Fibroblast of pulmonary artery (primary cell): ENCODE measurements around the gene SLC12A3.
"Not testable (repeated sequence)": the region's sequence is repeated elsewhere in the genome, so short reads cannot be mapped to it uniquely, and the experiment has no call there.

Experiments
- DNase-seq: peaks from one replicate; pipeline ENCODE4 v3.0.0-alpha.2; 2010; ENCODE audit warnings: low read depth
- H3K4me3 ChIP-seq: replicated peaks from 2 replicates; pipeline ENCODE4 v1.5.1; 2011; ENCODE audit warnings: low read depth, mild to moderate bottlenecking, control low read depth, low read length, moderate library complexity
- CTCF ChIP-seq: IDR thresholded peaks from 2 replicates; pipeline ENCODE4 v1.5.1; 2011; ENCODE audit warnings: mild to moderate bottlenecking, control low read depth, low read length, inconsistent platforms; ENCODE audit errors: missing control alignments

SLC12A3 gene

GRCh38 chr16:56882077-56882800, 17.2 kb downstream of the SLC12A3 start:
- H3K4me3 ChIP-seq = no peak overlapping the region
- no peak for TF ChIP-seq CTCF
- no peak for DNase-seq

- DNase-seq = no peak
- TF ChIP-seq CTCF = no peak
- H3K4me3 ChIP-seq = no peak overlapping the region
Observed at GRCh38 chr16:56883586-56883985, 18.6 kb downstream of the SLC12A3 start.

GRCh38 chr16:56884026-56884582, 19.1 kb downstream of the SLC12A3 start:
- TF ChIP-seq CTCF = no peak
- H3K4me3 ChIP-seq = no peak overlapping the region
- no peak for DNase-seq

GRCh38 chr16:56884929-56885328, 19.9 kb downstream of the SLC12A3 start:
- H3K4me3 ChIP-seq = not testable (repeated sequence)

GRCh38 chr16:56885446-56886162, 20.6 kb downstream of the SLC12A3 start:
- no peak for DNase-seq
- H3K4me3 ChIP-seq = no peak overlapping the region
- no peak for TF ChIP-seq CTCF

More at GRCh38 chr16:56884929-56885328, 19.9 kb downstream of the SLC12A3 start:
- DNase-seq = not testable (repeated sequence)

GRCh38 chr16:56886296-56886695, 21.3 kb downstream of the SLC12A3 start:
- DNase-seq = no peak
- H3K4me3 ChIP-seq = no peak overlapping the region
- TF ChIP-seq CTCF = no peak

- no peak overlapping the region for H3K4me3 ChIP-seq
- TF ChIP-seq CTCF = no peak
- no peak for DNase-seq
Observed at GRCh38 chr16:56886826-56887225, 21.8 kb downstream of the SLC12A3 start.
